DND-41 (cell line): ENCODE results near the gene CPT2.

ENCODE experiments used
- EZH2 ChIP-seq: IDR thresholded peaks from 3 replicates; pipeline ENCODE4 v1.6.1; 2012; ENCODE audit warnings: borderline replicate concordance, low read depth, mild to moderate bottlenecking, moderate library complexity, low read length, inconsistent platforms; ENCODE audit not compliant: severe bottlenecking
- TF ChIP-seq, protein P1 (sequence below): IDR thresholded peaks from 2 replicates; pipeline ENCODE4 v1.5.1; 2012; ENCODE audit warnings: borderline replicate concordance, low read length, moderate library complexity, mild to moderate bottlenecking; ENCODE audit not compliant: poor library complexity, severe bottlenecking; ENCODE audit errors: extremely low read depth

DNA sequence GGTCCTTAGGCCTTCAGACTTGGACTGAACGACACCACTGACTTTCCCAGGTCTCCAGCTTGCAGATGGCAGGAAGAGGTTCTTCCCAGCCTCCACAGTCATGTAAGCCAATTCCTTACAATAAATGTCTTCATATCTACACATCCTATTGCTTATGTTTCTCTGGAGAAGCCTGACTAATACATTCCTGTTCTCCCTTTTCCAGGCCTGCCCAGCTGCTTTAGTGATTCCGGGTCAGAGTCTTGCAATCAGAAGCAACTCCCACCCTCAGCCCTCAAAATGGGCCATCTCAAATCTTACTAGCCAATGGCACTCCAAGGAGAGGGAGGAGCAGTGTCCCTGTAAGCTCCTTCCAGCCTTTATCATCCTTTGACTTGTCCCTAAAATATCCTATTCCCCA, 16.4 kb upstream of the CPT2 start:
- TF ChIP-seq, protein P1, sequence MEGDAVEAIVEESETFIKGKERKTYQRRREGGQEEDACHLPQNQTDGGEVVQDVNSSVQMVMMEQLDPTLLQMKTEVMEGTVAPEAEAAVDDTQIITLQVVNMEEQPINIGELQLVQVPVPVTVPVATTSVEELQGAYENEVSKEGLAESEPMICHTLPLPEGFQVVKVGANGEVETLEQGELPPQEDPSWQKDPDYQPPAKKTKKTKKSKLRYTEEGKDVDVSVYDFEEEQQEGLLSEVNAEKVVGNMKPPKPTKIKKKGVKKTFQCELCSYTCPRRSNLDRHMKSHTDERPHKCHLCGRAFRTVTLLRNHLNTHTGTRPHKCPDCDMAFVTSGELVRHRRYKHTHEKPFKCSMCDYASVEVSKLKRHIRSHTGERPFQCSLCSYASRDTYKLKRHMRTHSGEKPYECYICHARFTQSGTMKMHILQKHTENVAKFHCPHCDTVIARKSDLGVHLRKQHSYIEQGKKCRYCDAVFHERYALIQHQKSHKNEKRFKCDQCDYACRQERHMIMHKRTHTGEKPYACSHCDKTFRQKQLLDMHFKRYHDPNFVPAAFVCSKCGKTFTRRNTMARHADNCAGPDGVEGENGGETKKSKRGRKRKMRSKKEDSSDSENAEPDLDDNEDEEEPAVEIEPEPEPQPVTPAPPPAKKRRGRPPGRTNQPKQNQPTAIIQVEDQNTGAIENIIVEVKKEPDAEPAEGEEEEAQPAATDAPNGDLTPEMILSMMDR = no peak
- no peak for TF ChIP-seq EZH2
